Mesenchymal stem cell (in vitro differentiated cells and primary cell): ENCODE data around the gene TEKTIP1.

Experiments used
- DNase-seq: peaks from one replicate; pipeline ENCODE4 v3.0.0-alpha.2; 2013
- H2AFZ ChIP-seq: one replicate; pipeline ENCODE4 v1.6.1; 2013; ENCODE audit warnings: low read depth, mild to moderate bottlenecking, control low read depth, inconsistent platforms, low read length, moderate library complexity
- H2AK5ac ChIP-seq: 2 replicates; pipeline ENCODE4 v1.6.1; 2013; ENCODE audit warnings: low read length, moderate library complexity, mild to moderate bottlenecking, inconsistent platforms; ENCODE audit not compliant: severe bottlenecking
- H2BK120ac ChIP-seq: one replicate; pipeline ENCODE4 v1.6.1; 2013; ENCODE audit warnings: low read depth, mild to moderate bottlenecking, inconsistent platforms, low read length, moderate library complexity
- H2BK12ac ChIP-seq, 2 experiments: one replicate each; pipeline ENCODE4 v1.6.1; 2013; ENCODE audit warnings: inconsistent platforms in 2 of 2, low read length in 2 of 2, mild to moderate bottlenecking in 2 of 2, moderate library complexity in 2 of 2, control low read depth in 1 of 2
- H2BK15ac ChIP-seq: one replicate; pipeline ENCODE4 v1.6.1; 2013; ENCODE audit warnings: mild to moderate bottlenecking, low read depth, inconsistent platforms; ENCODE audit not compliant: poor library complexity, severe bottlenecking
- H2BK5ac ChIP-seq: 2 replicates; pipeline ENCODE4 v1.6.1; 2013; ENCODE audit warnings: low read depth, mild to moderate bottlenecking, low read length, control low read depth, inconsistent platforms; ENCODE audit not compliant: poor library complexity, severe bottlenecking
- H3K14ac ChIP-seq, 2 experiments: one replicate each; pipeline ENCODE4 v1.6.1; 2013; ENCODE audit warnings: inconsistent platforms in 2 of 2, low read length in 2 of 2, control low read depth in 1 of 2, mild to moderate bottlenecking in 1 of 2, moderate library complexity in 1 of 2
- H3K18ac ChIP-seq, 2 experiments: one replicate each; pipeline ENCODE4 v1.6.1; 2013; ENCODE audit warnings: inconsistent platforms in 2 of 2, low read length in 2 of 2, control low read depth in 1 of 2, low read depth in 1 of 2, mild to moderate bottlenecking in 1 of 2
- H3K23ac ChIP-seq, 2 experiments: one replicate each; pipeline ENCODE4 v1.6.1; 2013; ENCODE audit warnings: inconsistent platforms in 2 of 2, low read length in 2 of 2, mild to moderate bottlenecking in 2 of 2, moderate library complexity in 2 of 2, control low read depth in 1 of 2
- H3K27ac ChIP-seq: 2 replicates; pipeline ENCODE4 v1.5.1; 2013; ENCODE audit warnings: mild to moderate bottlenecking, moderate library complexity, low read length, control low read depth, inconsistent platforms; ENCODE audit not compliant: poor library complexity, severe bottlenecking
- H3K27me3 ChIP-seq, 2 experiments: 2 replicates each; pipeline versions ENCODE4 v1.6.1 to v1.7.0; 2013; ENCODE audit warnings: low read length in 2 of 2, mild to moderate bottlenecking in 2 of 2, moderate library complexity in 2 of 2, control low read depth in 1 of 2, inconsistent platforms in 1 of 2; ENCODE audit not compliant: control insufficient read depth in 1 of 2, insufficient read depth in 1 of 2
- H3K36me3 ChIP-seq, 2 experiments: 2 replicates each; pipeline versions ENCODE4 v1.6.1 to v1.7.0; 2013; ENCODE audit warnings: low read length in 2 of 2, control low read depth in 1 of 2, inconsistent platforms in 1 of 2, low read depth in 1 of 2, mild to moderate bottlenecking in 1 of 2; ENCODE audit not compliant: insufficient read depth in 2 of 2, control insufficient read depth in 1 of 2
- H3K4ac ChIP-seq, 2 experiments: one replicate each; pipeline ENCODE4 v1.6.1; 2013; ENCODE audit warnings: inconsistent platforms in 2 of 2, low read length in 2 of 2, mild to moderate bottlenecking in 2 of 2, moderate library complexity in 2 of 2, control low read depth in 1 of 2, low read depth in 1 of 2
- H3K4me1 ChIP-seq: 2 replicates; pipeline ENCODE4 v1.6.1; 2013; ENCODE audit warnings: low read depth, low read length, control low read depth; ENCODE audit not compliant: control insufficient read depth, insufficient read depth
- H3K4me2 ChIP-seq: 2 replicates; pipeline ENCODE4 v1.6.1; 2013; ENCODE audit warnings: low read length, mild to moderate bottlenecking, inconsistent platforms; ENCODE audit not compliant: poor library complexity, severe bottlenecking
- H3K4me3 ChIP-seq, 2 experiments: 2 replicates each; pipeline versions ENCODE4 v1.5.1 to v1.7.0; 2013; ENCODE audit warnings: low read length in 2 of 2, mild to moderate bottlenecking in 2 of 2, control low read depth in 1 of 2, low read depth in 1 of 2; ENCODE audit not compliant: insufficient read depth in 1 of 2
- H3K79me1 ChIP-seq: replicated peaks from 2 replicates; pipeline ENCODE4 v1.6.1; 2013; ENCODE audit warnings: mild to moderate bottlenecking, control low read depth, low read length, inconsistent platforms; ENCODE audit not compliant: poor library complexity, severe bottlenecking
- H3K9ac ChIP-seq: 2 replicates; pipeline ENCODE4 v1.7.0; 2013; ENCODE audit warnings: mild to moderate bottlenecking, low read length, moderate library complexity
- H3K9me3 ChIP-seq: 2 replicates; pipeline ENCODE4 v1.7.0; 2013; ENCODE audit warnings: mild to moderate bottlenecking, low read length; ENCODE audit not compliant: control insufficient read depth
- H4K8ac ChIP-seq: one replicate; pipeline ENCODE4 v1.6.1; 2013; ENCODE audit warnings: inconsistent platforms, mild to moderate bottlenecking, low read length, moderate library complexity
- H4K91ac ChIP-seq: one replicate; pipeline ENCODE4 v1.6.1; 2013; ENCODE audit warnings: mild to moderate bottlenecking, low read length, inconsistent platforms
- WGBS: methylation state at CpG from one replicate; pipeline ENCODE4 v1.1.7; 2013; ENCODE audit warnings: mixed read lengths; 5-methylcytosine and 5-hydroxymethylcytosine counted together

TEKTIP1 gene

DNA sequence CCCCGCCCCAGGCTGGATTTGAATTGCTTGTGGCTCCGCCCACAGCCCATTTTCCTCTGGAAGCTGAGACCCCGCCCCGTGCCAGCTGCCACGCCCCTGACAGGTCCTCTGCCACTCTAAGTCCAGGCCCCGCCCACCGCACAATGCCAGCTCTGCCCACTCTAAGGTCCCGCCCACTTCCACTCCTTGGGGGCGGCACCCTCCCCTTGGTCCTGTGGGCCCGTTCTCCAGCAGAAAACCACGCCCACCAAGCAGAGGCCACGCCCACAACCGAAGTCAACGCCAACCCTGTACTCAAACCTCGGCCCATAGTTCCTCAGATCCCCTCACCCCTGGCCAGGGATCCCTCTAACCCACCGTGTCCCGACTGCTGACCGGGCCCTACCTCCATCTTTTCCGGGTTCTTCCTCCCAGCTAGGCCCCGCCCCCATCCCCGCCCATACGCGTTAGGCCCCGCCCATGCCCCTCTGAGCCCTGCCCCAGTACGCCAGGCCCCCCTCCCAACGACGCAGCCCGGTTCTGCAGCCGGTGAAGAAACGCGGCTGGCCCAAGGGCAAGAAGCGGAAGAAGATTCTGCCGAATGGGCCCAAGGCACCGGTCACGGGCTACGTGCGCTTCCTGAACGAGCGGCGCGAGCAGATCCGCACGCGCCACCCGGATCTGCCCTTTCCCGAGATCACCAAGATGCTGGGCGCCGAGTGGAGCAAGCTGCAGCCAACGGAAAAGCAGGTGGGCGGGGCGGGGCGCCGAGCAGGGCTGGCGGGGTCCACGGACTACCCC lies 35.1 kb downstream of the TEKTIP1 start:
- Histone ChIP-seq H2BK12ac (no peak overlapping the region), H3K9me3 (no peaks in the 10 kb centered on the region)

DNA sequence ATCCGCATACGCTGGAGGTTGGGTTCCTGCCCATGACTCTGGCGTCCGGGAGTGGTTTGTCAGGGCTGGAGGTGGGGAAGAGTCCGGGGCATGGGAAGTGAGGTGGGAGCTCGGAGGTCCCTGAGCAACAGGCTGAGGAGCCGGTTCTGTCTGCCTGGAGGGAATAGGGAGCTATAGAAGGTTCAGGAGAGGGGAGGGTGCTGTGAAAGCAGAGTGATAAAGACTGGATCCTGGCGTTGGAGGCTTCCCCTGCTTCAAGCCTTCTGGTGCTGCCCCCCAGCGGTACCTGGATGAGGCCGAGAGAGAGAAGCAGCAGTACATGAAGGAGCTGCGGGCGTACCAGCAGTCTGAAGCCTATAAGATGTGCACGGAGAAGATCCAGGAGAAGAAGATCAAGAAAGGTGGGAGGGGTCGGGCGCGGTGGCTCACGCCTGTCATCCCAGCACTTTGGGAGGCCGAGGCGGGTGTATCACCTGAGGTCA lies 36.3 kb downstream of the TEKTIP1 start:
- no peak overlapping the region for H3K4me3 ChIP-seq
- no peak overlapping the region for H3K4ac ChIP-seq
- H3K36me3 ChIP-seq = peaks cover 15 to 50% of the 10 kb centered on the region in 2 experiments
- H2AK5ac ChIP-seq = no peak overlapping the region
- H2AFZ ChIP-seq = no peak overlapping the region
- H4K8ac ChIP-seq = no peak overlapping the region
- peaks cover 31% of the 10 kb centered on the region for H3K4me1 ChIP-seq
- no peak overlapping the region for H2BK15ac ChIP-seq
- H3K4me2 ChIP-seq = no peak overlapping the region
- H3K18ac ChIP-seq = no peak overlapping the region
- H4K91ac ChIP-seq = no peak overlapping the region
- peak overlapping the region in 1 of 2 experiments; percentile 15 for H2BK12ac ChIP-seq
- no peak overlapping the region for H2BK5ac ChIP-seq
- peak; percentile 63 for DNase-seq
- no peaks in the 10 kb centered on the region for H3K9me3 ChIP-seq
- no peak overlapping the region for H3K27ac ChIP-seq
- H3K14ac ChIP-seq = no peak overlapping the region
- H2BK120ac ChIP-seq = no peak overlapping the region
- no peak overlapping the region for H3K23ac ChIP-seq
- peaks cover 21% of the 10 kb centered on the region for H3K79me1 ChIP-seq
- H3K9ac ChIP-seq = no peak overlapping the region
- H3K27me3 ChIP-seq = no peaks in the 10 kb centered on the region
- 86% methylated on average over 19 of the region's 19 CpGs for WGBS

More for the DNA sequence above, 35.1 kb downstream of the TEKTIP1 start:
- Histone ChIP-seq H4K8ac (peak overlapping the region; percentile 80), H3K36me3 (peaks cover 15 to 49% of the 10 kb centered on the region in 2 experiments), H3K14ac (no peak overlapping the region), H3K4me3 (peak overlapping the region; percentile 83 to 89), H3K4ac (no peak overlapping the region), H3K27ac (no peak overlapping the region), H3K4me1 (peaks cover 28% of the 10 kb centered on the region), H2BK120ac (peak overlapping the region; percentile 34), H3K4me2 (peak overlapping the region; percentile 98), H2AK5ac (no peak overlapping the region), H2AFZ (no peak overlapping the region), H2BK15ac (peak overlapping the region; percentile 89), H3K27me3 (no peaks in the 10 kb centered on the region), H3K9ac (no peak overlapping the region), H2BK5ac (no peak overlapping the region), H3K23ac (no peak overlapping the region), H4K91ac (peak overlapping the region; percentile 61), H3K18ac (no peak overlapping the region), H3K79me1 (peaks cover 21% of the 10 kb centered on the region)
- 60% methylated on average over 51 of the region's 55 CpGs for WGBS
- peak; percentile 96 for DNase-seq

DNA sequence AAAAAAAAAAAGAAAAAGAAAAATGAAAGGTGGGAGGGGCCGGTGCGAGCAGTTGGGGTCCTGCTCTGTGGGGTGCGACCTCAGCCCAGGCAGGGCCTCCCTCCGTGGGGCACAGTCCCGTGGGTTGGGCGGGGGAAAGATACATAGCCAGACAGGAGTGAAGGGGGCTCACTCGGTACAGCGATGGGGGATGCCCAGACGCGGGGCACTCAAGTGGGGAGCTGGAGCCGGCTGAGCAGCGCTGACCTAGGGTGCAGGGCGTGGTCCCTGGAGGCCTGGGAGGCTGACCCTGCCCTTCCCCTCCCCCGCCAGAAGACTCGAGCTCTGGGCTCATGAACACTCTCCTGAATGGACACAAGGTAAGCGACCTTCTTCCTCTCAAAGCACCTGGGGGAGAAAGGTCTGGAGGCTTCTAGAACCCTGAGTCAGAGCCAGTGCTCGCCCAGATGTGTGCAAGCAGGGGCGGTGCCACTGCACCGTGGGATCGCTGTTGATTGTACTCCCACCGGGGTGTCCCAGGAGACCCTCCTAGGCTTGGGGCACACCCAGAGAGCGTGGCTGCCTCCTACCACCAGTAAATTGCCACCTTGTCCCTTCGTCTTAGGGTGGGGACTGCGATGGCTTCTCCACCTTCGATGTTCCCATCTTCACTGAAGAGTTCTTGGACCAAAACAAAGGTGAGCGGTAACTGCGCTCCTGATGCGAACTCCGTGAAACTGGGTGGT lies 37.1 kb downstream of the TEKTIP1 start:
- no peak overlapping the region for H2AFZ ChIP-seq
- H3K79me1 ChIP-seq = peaks cover 21% of the 10 kb centered on the region
- H3K4me1 ChIP-seq = peaks cover 31% of the 10 kb centered on the region
- H3K9me3 ChIP-seq = no peaks in the 10 kb centered on the region
- 76% methylated on average over 29 of the region's 29 CpGs for WGBS
- peak overlapping the region; percentile 13 for H2BK15ac ChIP-seq
- peak overlapping the region in 1 of 2 experiments; percentile 13 for H3K14ac ChIP-seq
- H3K23ac ChIP-seq = peak overlapping the region in 1 of 2 experiments; percentile 34
- no peak overlapping the region for H2BK5ac ChIP-seq
- peak overlapping the region; percentile 37 to 71 for H3K18ac ChIP-seq
- peak overlapping the region; percentile 29 to 50 for H3K4me3 ChIP-seq
- peak overlapping the region; percentile 23 for H4K8ac ChIP-seq
- peak overlapping the region; percentile 32 for H3K9ac ChIP-seq
- H3K4ac ChIP-seq = peak overlapping the region in 1 of 2 experiments; percentile 32
- H3K27me3 ChIP-seq = no peaks in the 10 kb centered on the region
- no peak for DNase-seq
- peak overlapping the region; percentile 77 for H3K4me2 ChIP-seq
- no peak overlapping the region for H2BK120ac ChIP-seq
- peaks cover 15 to 50% of the 10 kb centered on the region in 2 experiments for H3K36me3 ChIP-seq
- peak overlapping the region; percentile 31 for H2AK5ac ChIP-seq
- H2BK12ac ChIP-seq = peak overlapping the region in 1 of 2 experiments; percentile 75
- H3K27ac ChIP-seq = no peak overlapping the region
- H4K91ac ChIP-seq = peak overlapping the region; percentile 69
